HEK293 (cell line): ENCODE measurements around the gene EHD2.

Experiments used
- CTCF ChIP-seq: fragments of 450-650 bp; formaldehyde crosslinking; IDR thresholded peaks from 2 replicates; pipeline ENCODE4 v1.5.1; 2016; ENCODE audit warnings: missing biosample characterization, missing genetic modification characterization
- REST ChIP-seq: fragments of 450-650 bp; formaldehyde crosslinking; IDR thresholded peaks from 2 replicates; pipeline ENCODE4 v1.5.1; 2016; ENCODE audit warnings: missing biosample characterization, missing genetic modification characterization
- ZNF10 ChIP-seq: fragments of 450-650 bp; formaldehyde crosslinking; IDR thresholded peaks from 2 replicates; pipeline ENCODE4 v1.5.1; 2017; ENCODE audit warnings: missing biosample characterization, missing genetic modification characterization
- ZSCAN16 ChIP-seq: fragments of 450-650 bp; formaldehyde crosslinking; IDR thresholded peaks from 2 replicates; pipeline ENCODE4 v1.5.1; 2016; ENCODE audit warnings: missing biosample characterization, missing genetic modification characterization

- TF ChIP-seq REST (tag by site-specific recombination) (no peak), ZNF10 (tag by site-specific recombination) (no peak), CTCF (tag by site-specific recombination) (no peak), ZSCAN16 (tag by site-specific recombination) (no peak)
These were observed 68.5 kb downstream of the EHD2 start for GRCh38 chr19:47781590-47782262.
